ENCODE results near the gene OR8K3. TPM values are rescaled to one million over a fixed set of nuclear protein-coding genes. Genes with fewer than 3 reads are reported as not detected.

OR8K3 gene
- total RNA-seq: not detected

- Histone ChIP-seq H3K4me3 (no peak within 1 kb of the TSS), H3K27me3 (no peaks in the 10 kb centered on the region)
- TF ChIP-seq POLR2A (IDR thresholded peaks at IDR 0.05; ENCODE audit: low read depth): no peak
- TF ChIP-seq, protein P1, sequence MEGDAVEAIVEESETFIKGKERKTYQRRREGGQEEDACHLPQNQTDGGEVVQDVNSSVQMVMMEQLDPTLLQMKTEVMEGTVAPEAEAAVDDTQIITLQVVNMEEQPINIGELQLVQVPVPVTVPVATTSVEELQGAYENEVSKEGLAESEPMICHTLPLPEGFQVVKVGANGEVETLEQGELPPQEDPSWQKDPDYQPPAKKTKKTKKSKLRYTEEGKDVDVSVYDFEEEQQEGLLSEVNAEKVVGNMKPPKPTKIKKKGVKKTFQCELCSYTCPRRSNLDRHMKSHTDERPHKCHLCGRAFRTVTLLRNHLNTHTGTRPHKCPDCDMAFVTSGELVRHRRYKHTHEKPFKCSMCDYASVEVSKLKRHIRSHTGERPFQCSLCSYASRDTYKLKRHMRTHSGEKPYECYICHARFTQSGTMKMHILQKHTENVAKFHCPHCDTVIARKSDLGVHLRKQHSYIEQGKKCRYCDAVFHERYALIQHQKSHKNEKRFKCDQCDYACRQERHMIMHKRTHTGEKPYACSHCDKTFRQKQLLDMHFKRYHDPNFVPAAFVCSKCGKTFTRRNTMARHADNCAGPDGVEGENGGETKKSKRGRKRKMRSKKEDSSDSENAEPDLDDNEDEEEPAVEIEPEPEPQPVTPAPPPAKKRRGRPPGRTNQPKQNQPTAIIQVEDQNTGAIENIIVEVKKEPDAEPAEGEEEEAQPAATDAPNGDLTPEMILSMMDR (IDR thresholded peaks at IDR 0.05): no peak
- no peak for TF ChIP-seq POLR2AphosphoS5 (IDR thresholded peaks at IDR 0.05)
These were observed at the start of gene OR8K3 for GRCh38 chr11:56314844-56315243. OR8K3 (plus strand) TSS chr11:56315144; CDS start chr11:56318307, 3,163 bp downstream.

GRCh38 chr11:56271092-56271491 is 43.9 kb upstream of the OR8K3 start:
- WGBS: 68% methylated on average over 3 of the region's 3 CpGs
- no peaks in the 10 kb centered on the region for H3K36me3 ChIP-seq
- DNase-seq (ENCODE audit: extremely low spot score): no peak
- no peaks in the 10 kb centered on the region for H3K27me3 ChIP-seq
- no peaks in the 10 kb centered on the region for H3K4me1 ChIP-seq
- H3K9me3 ChIP-seq: peaks cover 0 to 5% (median 3%) of the 10 kb centered on the region in 4 donors
- TF ChIP-seq POLR2A (IDR thresholded peaks at IDR 0.05; ENCODE audit: low read depth) (no peak), EP300 (IDR thresholded peaks at IDR 0.05) (no peak), POLR2AphosphoS5 (IDR thresholded peaks at IDR 0.05) (no peak)
- TF ChIP-seq, protein P1 (IDR thresholded peaks at IDR 0.05): no peak
- H3K27ac ChIP-seq (replicated peaks in 1 of 4): no peak overlapping the region
- intact Hi-C loops (cut with DNase I): no loop called here
- H3K4me3 ChIP-seq: no peak overlapping the region

More at GRCh38 chr11:56314844-56315243, at the start of gene OR8K3:
- Histone ChIP-seq H3K27ac (replicated peaks in 1 of 4) (no peak within 1 kb of the TSS), H3K36me3 (no peaks in the 10 kb centered on the region), H3K4me1 (no peaks in the 10 kb centered on the region), H3K9me3 (no peaks in the 10 kb centered on the region)
- intact Hi-C loops (cut with DNase I): no loop called here
- no peak for DNase-seq (ENCODE audit: extremely low spot score)

DNA sequence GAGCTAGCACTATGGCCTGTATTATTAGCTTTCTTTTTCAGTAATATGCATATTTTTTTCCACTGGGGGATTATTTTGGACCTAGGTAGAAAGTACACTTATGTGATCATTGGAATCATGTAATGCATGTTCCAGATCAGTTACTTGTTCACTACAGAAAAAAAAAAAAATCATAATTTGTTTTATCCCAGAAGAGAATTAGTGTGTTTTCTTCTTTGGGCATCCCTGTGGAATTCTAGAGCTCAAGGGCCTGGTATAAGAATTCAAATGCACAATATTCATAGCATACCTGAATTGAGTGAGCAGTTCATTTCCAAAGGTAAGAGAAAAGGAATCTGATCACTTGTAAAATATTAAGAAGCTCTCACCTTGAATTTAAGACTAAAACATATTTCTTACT is 41.1 kb upstream of the OR8K3 start, which contains the start of gene OR5T1:
Gene OR5T1, plus strand, starts transcription at position 301 of the 400 bp plus-strand sequence. CDS start 1,485 bp downstream, outside the sequence.
- H3K36me3 ChIP-seq: no peaks in the 10 kb centered on the region
- H3K9me3 ChIP-seq: no peaks in the 10 kb centered on the region
- H3K4me3 ChIP-seq: no peak within 1 kb of the TSS
- no peaks in the 10 kb centered on the region for H3K4me1 ChIP-seq
- intact Hi-C loops (cut with DNase I): no loop called here
- no peaks in the 10 kb centered on the region for H3K27me3 ChIP-seq
- no peak within 1 kb of the TSS for H3K27ac ChIP-seq (replicated peaks in 1 of 4)
- TF ChIP-seq POLR2A (IDR thresholded peaks at IDR 0.05; ENCODE audit: low read depth) (no peak), EP300 (IDR thresholded peaks at IDR 0.05) (no peak), POLR2AphosphoS5 (IDR thresholded peaks at IDR 0.05) (no peak)
- TF ChIP-seq, protein P1 (IDR thresholded peaks at IDR 0.05): no peak
- no peak for DNase-seq (ENCODE audit: extremely low spot score)

DNA sequence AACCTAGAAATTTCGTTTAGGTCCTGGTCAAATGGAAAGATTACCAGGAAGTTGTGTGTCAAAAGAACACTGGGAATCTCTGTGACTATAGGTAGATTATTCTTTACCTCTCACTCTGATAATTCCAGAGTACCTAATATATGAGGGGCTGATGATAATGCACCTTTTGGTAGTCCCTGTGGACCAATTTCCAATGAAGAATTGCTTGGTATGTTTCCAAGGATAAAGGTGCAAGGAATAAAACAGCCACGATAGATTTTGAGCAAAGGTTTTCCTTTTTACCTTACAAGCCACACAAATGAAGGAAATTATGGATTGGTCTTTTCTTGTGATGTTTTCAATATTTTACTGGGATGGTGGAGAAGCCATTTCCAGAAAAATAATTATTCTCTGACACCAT is 22.8 kb upstream of the OR8K3 start, which contains the start of gene OR8H1:
Gene OR8H1, minus strand, starts transcription at position 101 of the 400 bp plus-strand sequence. CDS start 1,192 bp downstream, outside the sequence.
- H3K36me3 ChIP-seq: no peaks in the 10 kb centered on the region
- H3K27me3 ChIP-seq: no peaks in the 10 kb centered on the region
- TF ChIP-seq EP300 (IDR thresholded peaks at IDR 0.05) (no peak), POLR2AphosphoS5 (IDR thresholded peaks at IDR 0.05) (no peak), POLR2A (IDR thresholded peaks at IDR 0.05; ENCODE audit: low read depth) (no peak)
- TF ChIP-seq, protein P1 (IDR thresholded peaks at IDR 0.05): no peak
- H3K4me1 ChIP-seq: no peaks in the 10 kb centered on the region
- intact Hi-C loops (cut with DNase I): no loop called here
- no peak within 1 kb of the TSS for H3K4me3 ChIP-seq
- no peak for DNase-seq (ENCODE audit: extremely low spot score)
- H3K27ac ChIP-seq (replicated peaks in 1 of 4): no peak within 1 kb of the TSS
- no peaks in the 10 kb centered on the region for H3K9me3 ChIP-seq
- 64% methylated on average over 2 of the region's 2 CpGs for WGBS

GRCh38 chr11:56296898-56297297 is 18.0 kb upstream of the OR8K3 start:
- no peaks in the 10 kb centered on the region for H3K4me1 ChIP-seq
- H3K27me3 ChIP-seq: no peaks in the 10 kb centered on the region
- H3K9me3 ChIP-seq: no peaks in the 10 kb centered on the region
- TF ChIP-seq POLR2AphosphoS5 (IDR thresholded peaks at IDR 0.05): no peak
- TF ChIP-seq EP300 (IDR thresholded peaks at IDR 0.05): no peak
- TF ChIP-seq, protein P1 (IDR thresholded peaks at IDR 0.05): no peak
- no peak for TF ChIP-seq POLR2A (IDR thresholded peaks at IDR 0.05; ENCODE audit: low read depth)
- 84% methylated on average over 4 of the region's 4 CpGs for WGBS
- H3K36me3 ChIP-seq: no peaks in the 10 kb centered on the region
- intact Hi-C loops (cut with DNase I): no loop called here
- H3K4me3 ChIP-seq: no peak overlapping the region
- DNase-seq (ENCODE audit: extremely low spot score): no peak
- H3K27ac ChIP-seq (replicated peaks in 1 of 4): no peak overlapping the region
